ENCODE results near the gene BTBD17. TPM values are rescaled to one million over a fixed set of nuclear protein-coding genes. Genes with fewer than 3 reads are reported as not detected.

BTBD17 gene
- total RNA-seq, 2 donors from 2014 or later, result 0.18 TPM; not detected in 1

DNA sequence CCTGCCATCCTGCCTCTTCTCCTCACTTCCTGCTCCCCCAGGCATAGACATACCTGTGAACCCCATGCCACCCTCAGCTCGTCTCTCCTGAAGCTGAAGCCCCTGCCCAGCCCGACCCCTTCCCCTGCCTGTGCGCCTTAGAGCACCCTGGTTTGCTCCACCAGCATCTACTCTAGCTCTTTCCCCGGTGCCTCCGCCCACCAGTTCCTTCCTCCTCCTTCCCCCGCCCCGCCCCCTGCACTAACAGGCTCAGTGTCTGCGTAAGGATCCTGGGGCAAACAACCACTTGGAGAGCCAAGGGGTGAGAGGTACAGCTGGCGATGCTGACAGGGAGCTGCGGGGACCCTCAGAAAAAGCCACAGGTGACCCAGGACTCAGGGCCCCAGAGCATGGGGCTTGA lies 7.6 kb upstream of the BTBD17 start:
- Histone ChIP-seq H3K9me3 (ENCODE audit: control insufficient read depth, low read length) (no peaks in the 10 kb centered on the region), H3K27me3 (ENCODE audit: control insufficient read depth, insufficient read depth, low read length, poor library complexity, severe bottlenecking) (no peaks in the 10 kb centered on the region), H3K36me3 (ENCODE audit: control insufficient read depth, insufficient read depth, low read length) (no peaks in the 10 kb centered on the region), H3K4me1 (ENCODE audit: control insufficient read depth, insufficient read depth, low read length) (no peaks in the 10 kb centered on the region), H3K4me3 (ENCODE audit: low read length) (no peak overlapping the region), H3K27ac (ENCODE audit: low read depth, low read length) (no peak overlapping the region), H3K9ac (ENCODE audit: extremely low read depth, low read length, poor library complexity, severe bottlenecking) (no peak overlapping the region)
- TF ChIP-seq, protein P1, sequence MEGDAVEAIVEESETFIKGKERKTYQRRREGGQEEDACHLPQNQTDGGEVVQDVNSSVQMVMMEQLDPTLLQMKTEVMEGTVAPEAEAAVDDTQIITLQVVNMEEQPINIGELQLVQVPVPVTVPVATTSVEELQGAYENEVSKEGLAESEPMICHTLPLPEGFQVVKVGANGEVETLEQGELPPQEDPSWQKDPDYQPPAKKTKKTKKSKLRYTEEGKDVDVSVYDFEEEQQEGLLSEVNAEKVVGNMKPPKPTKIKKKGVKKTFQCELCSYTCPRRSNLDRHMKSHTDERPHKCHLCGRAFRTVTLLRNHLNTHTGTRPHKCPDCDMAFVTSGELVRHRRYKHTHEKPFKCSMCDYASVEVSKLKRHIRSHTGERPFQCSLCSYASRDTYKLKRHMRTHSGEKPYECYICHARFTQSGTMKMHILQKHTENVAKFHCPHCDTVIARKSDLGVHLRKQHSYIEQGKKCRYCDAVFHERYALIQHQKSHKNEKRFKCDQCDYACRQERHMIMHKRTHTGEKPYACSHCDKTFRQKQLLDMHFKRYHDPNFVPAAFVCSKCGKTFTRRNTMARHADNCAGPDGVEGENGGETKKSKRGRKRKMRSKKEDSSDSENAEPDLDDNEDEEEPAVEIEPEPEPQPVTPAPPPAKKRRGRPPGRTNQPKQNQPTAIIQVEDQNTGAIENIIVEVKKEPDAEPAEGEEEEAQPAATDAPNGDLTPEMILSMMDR (conservative IDR thresholded peaks at IDR 0.05), result no peak
- Mint-ChIP-seq H3K27ac (no peak overlapping the region), H3K36me3 (ENCODE audit: low read depth) (no peaks in the 10 kb centered on the region), H3K4me1 (peaks cover 4% of the 10 kb centered on the region), H3K9me3 (no peaks in the 10 kb centered on the region), H3K27me3 (ENCODE audit: insufficient read depth) (peaks cover 16% of the 10 kb centered on the region), H3K4me3 (no peak overlapping the region)
- WGBS, 2 experiments (ENCODE audit: insufficient coverage in 1 of 2, insufficient read length in 1 of 2), result 51 to 60% methylated on average over 2 to 10 of the region's 10 CpGs
- DNase-seq, result peak; percentile 90

DNA sequence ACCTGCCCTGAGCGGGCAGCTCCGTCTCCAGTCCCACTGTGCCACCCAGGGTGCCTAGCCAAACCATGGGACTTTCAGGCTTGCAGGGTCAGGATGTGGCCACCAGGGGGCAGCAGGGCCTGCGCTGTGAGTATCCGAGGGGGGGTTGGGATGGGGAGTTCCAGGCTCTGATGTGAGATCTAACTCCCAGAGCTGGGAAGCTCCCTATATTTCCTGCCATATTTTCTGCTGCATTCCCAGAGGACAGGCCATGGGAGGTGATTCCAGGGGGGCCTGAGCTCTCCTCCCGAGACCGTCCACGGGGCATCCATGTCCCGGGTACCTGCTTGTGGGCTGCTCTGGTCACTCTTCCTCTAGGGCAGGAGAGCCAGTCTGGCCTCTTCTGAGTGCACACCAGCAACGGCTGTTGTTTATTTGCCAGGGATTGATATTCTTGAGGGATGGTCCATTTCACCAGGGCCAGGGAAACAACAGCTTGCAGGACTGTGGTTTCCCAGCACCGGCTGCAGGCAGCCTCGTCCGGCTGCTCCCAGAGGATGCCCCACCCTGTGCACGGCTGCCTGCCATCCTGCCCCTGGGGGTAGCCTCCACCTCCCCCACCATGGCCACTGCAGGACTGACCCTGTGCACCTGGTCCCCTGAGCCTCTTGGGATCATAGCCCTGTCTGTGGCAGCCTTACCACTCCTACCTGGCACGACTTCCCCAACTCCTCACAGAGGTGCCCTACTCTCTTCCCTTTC lies 6.8 kb upstream of the BTBD17 start:
- Histone ChIP-seq H3K9ac (ENCODE audit: extremely low read depth, low read length, poor library complexity, severe bottlenecking) (no peak overlapping the region), H3K4me3 (ENCODE audit: low read length) (no peak overlapping the region), H3K36me3 (ENCODE audit: control insufficient read depth, insufficient read depth, low read length) (no peaks in the 10 kb centered on the region), H3K4me1 (ENCODE audit: control insufficient read depth, insufficient read depth, low read length) (no peaks in the 10 kb centered on the region), H3K27ac (ENCODE audit: low read depth, low read length) (no peak overlapping the region), H3K9me3 (ENCODE audit: control insufficient read depth, low read length) (no peaks in the 10 kb centered on the region), H3K27me3 (ENCODE audit: control insufficient read depth, insufficient read depth, low read length, poor library complexity, severe bottlenecking) (no peaks in the 10 kb centered on the region)
- H3K27me3 Mint-ChIP-seq (ENCODE audit: insufficient read depth), result peaks cover 18% of the 10 kb centered on the region
- H3K4me1 Mint-ChIP-seq, result peaks cover 2% of the 10 kb centered on the region
- no peaks in the 10 kb centered on the region for H3K9me3 Mint-ChIP-seq
- no peak overlapping the region for H3K4me3 Mint-ChIP-seq
- no peaks in the 10 kb centered on the region for H3K36me3 Mint-ChIP-seq (ENCODE audit: low read depth)
- TF ChIP-seq, protein P1 (conservative IDR thresholded peaks at IDR 0.05), result peak; percentile 94
- no peak overlapping the region for H3K27ac Mint-ChIP-seq
- 52 to 64% methylated on average over 3 to 14 of the region's 14 CpGs for WGBS, 2 experiments (ENCODE audit: insufficient coverage in 1 of 2, insufficient read length in 1 of 2)
- DNase-seq, result peak; percentile 95

DNA sequence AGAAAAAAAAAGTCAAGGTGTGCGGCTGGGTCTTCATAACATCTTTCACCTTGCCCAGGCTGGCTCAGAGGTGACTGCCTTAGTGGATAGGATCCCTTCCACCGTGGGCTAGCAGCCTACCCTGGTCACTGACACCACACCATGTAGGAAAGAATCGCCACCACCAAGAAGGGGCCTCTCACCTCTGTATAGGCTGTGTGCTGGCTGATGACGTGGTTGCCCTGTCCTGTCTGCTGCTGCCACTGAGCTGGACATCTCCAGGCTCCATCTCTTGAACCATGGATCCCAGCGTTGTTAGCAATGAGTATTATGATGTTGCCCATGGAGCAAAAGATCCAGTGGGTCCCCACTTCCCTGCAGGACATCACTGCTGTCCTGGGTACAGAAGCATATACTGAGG lies 5.5 kb upstream of the BTBD17 start, which contains the start of gene GPR142:
GPR142 (plus strand) TSS at position 301 of the 400 bp plus-strand sequence. CDS start 2,035 bp downstream, outside the sequence.
- WGBS, 2 experiments (ENCODE audit: insufficient coverage in 1 of 2, insufficient read length in 1 of 2), result 92 to 93% methylated on average over 2 to 5 of the region's 5 CpGs
- Mint-ChIP-seq H3K4me3 (no peak within 1 kb of the TSS), H3K27ac (no peak within 1 kb of the TSS), H3K9me3 (no peaks in the 10 kb centered on the region), H3K36me3 (ENCODE audit: low read depth) (no peaks in the 10 kb centered on the region), H3K27me3 (ENCODE audit: insufficient read depth) (peaks cover 28% of the 10 kb centered on the region), H3K4me1 (peaks cover 2% of the 10 kb centered on the region)
- no peaks in the 10 kb centered on the region for H3K4me1 ChIP-seq (ENCODE audit: control insufficient read depth, insufficient read depth, low read length)
- peaks cover 8% of the 10 kb centered on the region for H3K27me3 ChIP-seq (ENCODE audit: control insufficient read depth, insufficient read depth, low read length, poor library complexity, severe bottlenecking)
- no peak for DNase-seq
- H3K36me3 ChIP-seq (ENCODE audit: control insufficient read depth, insufficient read depth, low read length), result no peaks in the 10 kb centered on the region
- no peak within 1 kb of the TSS for H3K4me3 ChIP-seq (ENCODE audit: low read length)
- H3K9me3 ChIP-seq (ENCODE audit: control insufficient read depth, low read length), result no peaks in the 10 kb centered on the region
- H3K27ac ChIP-seq (ENCODE audit: low read depth, low read length), result no peak within 1 kb of the TSS
- H3K9ac ChIP-seq (ENCODE audit: extremely low read depth, low read length, poor library complexity, severe bottlenecking), result no peak within 1 kb of the TSS
- TF ChIP-seq, protein P1 (conservative IDR thresholded peaks at IDR 0.05), result no peak

All from endodermal cell (in vitro differentiated cells).